ENCODE data around the gene CAGE1.
"Not testable (repeated sequence)": the region's sequence is repeated elsewhere in the genome, so short reads cannot be mapped to it uniquely, and the experiment has no call there.

CAGE1 gene

GRCh38 chr6:7406743-7407142 is 17.2 kb upstream of the CAGE1 start:
- DNase-seq = no peak

- DNase-seq = no peak
These were observed 15.0 kb upstream of the CAGE1 start for GRCh38 chr6:7404546-7404945.

GRCh38 chr6:7402716-7403115 is 13.2 kb upstream of the CAGE1 start:
- no peak for DNase-seq

- DNase-seq = no peak
These were observed 11.5 kb upstream of the CAGE1 start for GRCh38 chr6:7401075-7401474.

DNA sequence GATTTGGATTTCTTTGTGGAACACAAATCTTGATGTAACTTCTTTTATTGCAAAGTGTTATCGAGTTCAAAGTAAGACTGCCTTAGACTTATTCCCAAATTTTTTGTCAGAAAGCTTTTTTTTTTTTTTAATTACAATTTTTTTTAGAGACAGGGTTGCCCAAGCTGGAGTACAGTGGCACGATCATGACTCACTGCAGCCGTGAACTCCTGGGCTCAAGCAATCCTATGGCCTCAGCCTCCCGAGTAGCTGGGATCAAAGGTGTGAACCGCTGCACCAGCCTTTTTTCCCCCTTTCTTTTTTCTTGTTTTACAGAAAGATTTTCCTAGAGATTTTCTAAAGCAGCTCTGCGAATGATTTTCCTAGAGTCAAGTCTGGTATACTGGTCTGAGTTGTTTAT is 2.9 kb upstream of the CAGE1 start:
- no peak for DNase-seq

DNA sequence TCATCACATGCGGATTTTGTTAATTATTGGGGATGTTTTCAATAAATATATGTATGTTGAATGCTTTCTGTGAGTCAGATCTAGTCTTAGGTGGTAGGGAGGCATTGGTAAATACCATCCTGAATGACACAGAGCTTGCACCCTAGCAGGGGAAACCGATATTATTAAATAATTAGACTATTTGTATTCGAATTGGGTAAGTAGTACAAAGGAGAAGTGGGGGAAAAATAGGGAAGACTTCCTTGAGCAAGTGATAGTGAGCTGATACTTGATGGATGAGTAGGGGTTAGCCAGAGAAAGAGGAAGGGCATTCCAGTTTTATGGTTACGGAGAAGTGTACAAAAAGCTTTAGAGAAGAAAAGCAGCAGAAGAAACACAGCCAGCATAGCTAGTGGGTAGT is 1.6 kb upstream of the CAGE1 start:
- DNase-seq = no peak

DNA sequence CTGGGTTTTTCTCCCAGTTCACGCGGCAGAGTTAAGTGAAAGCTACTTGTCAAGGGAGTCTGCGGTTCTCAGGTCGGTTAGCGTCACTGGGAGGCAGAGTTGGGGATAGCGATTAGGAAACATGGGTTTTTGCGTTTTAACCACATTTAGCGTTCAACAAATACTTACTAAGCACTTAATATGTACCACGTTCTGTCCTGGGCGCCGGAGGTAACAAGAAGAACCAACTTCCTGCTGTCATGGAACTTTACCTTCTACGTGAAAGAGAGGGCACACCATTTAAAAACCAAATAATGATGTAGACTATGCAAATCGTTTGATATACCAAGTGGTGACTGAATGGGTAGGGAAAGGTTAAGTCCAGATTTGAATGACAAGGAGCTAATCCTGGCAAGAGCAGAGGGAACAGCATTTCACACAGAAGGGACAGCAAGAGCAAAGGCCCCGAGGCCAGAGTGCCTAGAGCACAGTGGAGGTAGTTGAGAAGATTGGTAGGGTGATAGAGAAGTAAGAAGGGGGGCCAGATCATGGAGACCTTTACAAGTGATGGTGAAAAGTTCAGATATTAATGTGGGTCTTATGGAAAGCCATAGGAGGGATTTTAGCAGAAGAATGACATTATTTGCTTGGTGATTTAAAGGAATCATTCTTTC is 810 bp upstream of the CAGE1 start:
- no peak for DNase-seq

DNA sequence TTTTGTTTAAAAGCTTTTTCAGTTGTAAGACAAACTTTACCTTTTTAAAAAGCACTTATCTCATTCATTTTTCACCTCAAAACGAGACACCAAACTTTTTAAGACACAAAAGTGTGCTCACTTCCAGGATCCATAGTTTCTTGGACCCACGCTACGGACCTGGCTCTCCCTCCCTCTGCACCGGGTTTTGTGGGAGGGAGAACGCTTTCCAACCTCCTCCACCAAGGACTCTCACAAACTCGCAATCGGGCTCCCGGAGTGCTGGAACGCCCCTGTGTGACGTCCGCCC is 436 bp downstream of the CAGE1 start:
- peak in 1 of 2 experiments; percentile 80 for DNase-seq

- DNase-seq = no peak
These were observed 8.4 kb downstream of the CAGE1 start for GRCh38 chr6:7381092-7381491.

GRCh38 chr6:7378740-7379139 is 10.8 kb downstream of the CAGE1 start:
- DNase-seq = no peak

GRCh38 chr6:7377961-7378360 is 11.6 kb downstream of the CAGE1 start:
- DNase-seq = no peak

GRCh38 chr6:7373739-7374138 is 15.8 kb downstream of the CAGE1 start:
- no peak for DNase-seq

DNA sequence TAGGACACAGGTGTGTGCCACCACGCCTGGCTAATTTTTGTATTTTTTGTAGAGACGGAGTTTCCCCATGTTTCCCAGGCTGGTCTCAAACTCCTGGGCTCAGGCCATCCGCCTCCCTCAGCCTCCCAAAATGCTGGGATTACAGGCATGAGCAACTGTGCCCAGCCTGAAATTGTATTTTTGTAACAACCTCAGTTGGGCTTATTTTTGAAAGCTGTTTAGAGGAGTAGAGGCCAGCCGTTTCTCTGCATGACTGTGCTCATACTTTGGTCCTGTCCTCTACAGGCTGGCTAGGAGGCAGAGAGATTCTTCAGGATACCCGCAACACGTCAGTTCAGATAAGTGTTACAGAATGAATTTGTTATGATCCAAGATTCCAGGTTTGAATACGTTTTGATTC is 22.1 kb downstream of the CAGE1 start:
- no peak for DNase-seq

GRCh38 chr6:7351916-7352315 is 37.6 kb downstream of the CAGE1 start:
- not testable (repeated sequence) for DNase-seq

GRCh38 chr6:7350591-7350990 is 39.0 kb downstream of the CAGE1 start:
- not testable (repeated sequence) for DNase-seq

DNA sequence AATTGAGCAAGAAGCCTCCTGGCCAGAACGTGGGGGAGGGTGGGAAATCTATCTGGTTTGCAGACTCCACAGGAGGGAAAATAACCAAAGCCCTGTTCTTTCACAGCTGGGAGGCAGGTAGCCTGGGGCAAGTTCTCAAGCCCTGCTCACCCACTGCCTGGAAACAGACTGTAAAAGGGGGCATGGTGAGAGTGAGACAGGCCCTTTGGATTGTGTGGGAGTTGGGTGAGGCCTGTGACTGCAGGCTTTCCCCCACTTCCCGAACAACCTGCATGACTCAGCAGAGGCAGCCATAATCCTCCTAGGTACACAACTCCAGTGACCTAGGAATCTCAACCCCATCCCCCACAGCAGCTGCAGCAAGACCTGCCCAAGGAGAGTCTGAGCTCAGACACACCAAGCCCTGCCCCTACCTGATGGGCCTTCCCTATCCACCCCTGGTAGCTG is 42.0 kb downstream of the CAGE1 start:
- peak; percentile 6 to 19 for DNase-seq

GRCh38 chr6:7344773-7345450 is 44.6 kb downstream of the CAGE1 start:
- DNase-seq = not testable (repeated sequence)

DNA sequence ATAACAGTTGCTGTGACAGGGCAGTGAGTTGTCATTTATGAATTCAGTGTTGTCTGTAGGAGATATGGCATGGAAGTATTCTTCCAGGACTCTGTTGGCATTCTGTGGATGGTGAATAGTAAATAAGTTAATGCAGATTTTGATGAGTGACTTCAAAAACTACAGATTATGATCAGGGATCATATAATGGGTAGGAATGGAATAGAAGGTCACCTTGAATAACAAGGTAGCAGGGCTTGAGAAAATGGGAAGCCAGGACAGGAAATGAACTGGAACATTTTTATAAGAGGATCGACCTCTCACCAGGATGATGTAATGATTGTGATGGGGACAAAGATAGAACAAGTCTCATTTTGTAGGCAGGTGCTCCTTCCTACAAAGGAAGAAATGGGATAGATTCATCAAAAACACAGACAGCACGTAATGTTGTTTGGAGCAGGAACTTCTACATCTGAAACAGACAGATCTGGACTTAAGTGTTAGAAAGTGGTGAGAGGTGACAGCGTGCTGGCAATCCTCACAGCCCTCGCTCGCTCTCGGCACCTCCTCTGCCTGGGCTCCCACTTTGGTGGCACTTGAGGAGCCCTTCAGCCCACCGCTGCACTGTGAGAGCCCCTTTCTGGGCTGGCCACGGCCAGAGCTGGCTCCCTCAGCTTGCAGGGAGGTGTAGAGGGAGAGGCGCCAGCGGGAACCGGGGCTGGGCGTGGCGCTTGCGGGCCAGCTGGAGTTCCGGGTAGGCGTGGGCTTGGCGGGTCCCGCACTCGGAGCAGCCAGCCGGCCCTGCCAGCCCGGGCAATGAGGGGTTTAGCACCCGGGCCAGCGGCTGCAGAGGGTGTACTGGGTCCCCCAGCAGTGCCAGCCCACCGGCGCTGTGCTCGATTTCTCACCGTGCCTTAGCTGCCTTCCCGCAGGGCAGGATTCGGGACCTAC is 45.7 kb downstream of the CAGE1 start:
- peak; percentile 27 to 28 for DNase-seq

DNA sequence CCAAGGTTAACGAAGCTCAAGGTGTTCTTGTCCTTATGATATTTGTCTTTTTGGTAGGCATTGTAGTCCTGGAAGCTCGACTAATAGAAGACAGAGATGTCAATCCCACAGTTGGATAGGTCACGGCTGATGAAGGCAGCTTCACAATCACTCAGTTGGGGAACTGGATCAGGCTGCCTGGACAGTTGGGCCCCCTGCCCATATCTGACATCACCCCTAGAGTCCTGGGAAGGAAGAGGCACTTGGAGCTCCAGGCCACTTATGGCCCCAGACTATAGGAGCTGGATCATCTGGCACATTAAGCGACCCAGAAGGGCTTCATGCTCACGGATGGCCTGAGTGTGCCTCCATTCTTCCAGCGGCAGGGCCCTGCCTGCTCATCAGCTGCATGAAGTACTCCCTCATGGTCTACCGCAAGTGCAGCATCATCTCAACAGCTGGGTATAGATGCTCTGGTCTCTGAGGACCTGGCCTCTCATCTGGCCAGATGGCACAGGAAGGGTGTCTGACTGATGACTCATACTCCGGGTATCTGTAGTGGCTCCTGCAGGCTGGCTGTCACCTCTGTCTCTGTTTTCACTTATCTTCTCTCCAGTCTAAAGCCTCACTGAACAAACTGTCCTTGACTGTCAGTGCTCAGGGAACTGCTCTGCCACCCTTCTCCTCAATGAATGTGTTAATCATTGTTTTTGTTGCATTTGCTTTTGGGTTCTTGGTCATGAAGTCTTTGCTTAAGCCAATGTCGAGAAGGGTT is 47.4 kb downstream of the CAGE1 start:
- DNase-seq = peak; percentile 69 to 83

GRCh38 chr6:7341271-7341670 is 48.3 kb downstream of the CAGE1 start:
- no peak for DNase-seq

GRCh38 chr6:7339007-7339732 is 50.4 kb downstream of the CAGE1 start:
- DNase-seq = peak; percentile 40 to 41

GRCh38 chr6:7338031-7338430 is 51.5 kb downstream of the CAGE1 start:
- no peak for DNase-seq

Measured in SHP77 (cell line).